Fibroblast of villous mesenchyme (primary cell): ENCODE results near the gene TLX3. TPM values are rescaled to one million over a fixed set of nuclear protein-coding genes. Genes with fewer than 3 reads are reported as not detected.

ENCODE experiments used
- DNase-seq: peaks from one replicate; pipeline ENCODE4 v3.0.0-alpha.2; 2010; ENCODE audit warnings: low read depth
- H3K4me3 ChIP-seq: 2 replicates; pipeline ENCODE4 v1.5.1; 2011; ENCODE audit warnings: low read depth, mild to moderate bottlenecking, low read length
- CTCF ChIP-seq: IDR thresholded peaks from 2 replicates; pipeline ENCODE4 v1.5.1; 2012; ENCODE audit warnings: low read depth, mild to moderate bottlenecking, low read length; ENCODE audit not compliant: insufficient read depth
- total RNA-seq: library from RNA; depleted of rRNA; stranded (reverse); fragments of >200 nt; gene quantifications from 2 replicates; pipeline ENCODE4 v1.2.3, GENCODE V29; 2012

TLX3 gene
- total RNA-seq, 1 donor, result not detected

DNA sequence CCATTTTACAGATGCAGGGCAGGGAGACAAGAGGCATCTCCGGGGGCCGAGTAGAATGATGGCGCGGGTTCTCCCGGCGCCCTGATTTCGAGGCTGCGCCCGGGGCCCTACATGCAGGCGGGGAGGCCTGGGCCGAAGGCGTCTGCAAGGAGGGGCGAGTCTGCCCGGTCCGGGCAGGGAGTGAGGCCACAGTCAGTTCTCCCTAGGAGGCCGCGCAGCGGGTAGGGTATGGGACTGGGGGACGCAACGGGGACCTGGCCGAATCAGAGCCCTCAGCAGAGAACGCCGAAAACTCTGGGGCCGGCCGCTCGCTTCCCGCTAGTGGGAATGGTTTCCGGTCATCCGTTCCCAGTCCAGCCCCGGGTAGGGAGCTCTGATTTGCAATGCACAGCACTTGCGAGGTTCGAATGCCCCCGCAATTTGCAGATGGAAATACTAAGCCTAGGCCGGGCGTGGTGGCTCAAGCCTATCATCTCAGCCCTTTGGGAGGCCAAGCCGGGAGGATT, 6.4 kb downstream of the TLX3 start:
- TF ChIP-seq CTCF, result no peak
- peak overlapping the region; percentile 3 for H3K4me3 ChIP-seq
- DNase-seq, result no peak

DNA sequence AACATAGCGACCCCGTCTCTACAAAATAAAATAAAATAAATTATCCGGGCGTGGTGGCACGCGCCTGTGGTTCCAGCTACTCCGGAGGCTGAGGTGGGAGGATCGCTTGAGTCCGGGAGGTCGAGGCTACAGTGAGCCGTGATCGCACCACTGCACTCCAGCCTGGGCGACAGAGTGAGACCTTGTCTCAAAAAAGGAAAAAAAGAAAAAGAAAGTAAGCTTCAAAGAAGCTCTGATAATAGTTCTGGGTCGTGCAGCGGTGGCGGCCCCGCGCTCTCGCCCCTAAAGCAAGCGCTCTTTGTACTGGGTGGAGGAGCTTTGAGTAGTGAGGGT, 6.8 kb downstream of the TLX3 start:
- no peak overlapping the region for H3K4me3 ChIP-seq
- DNase-seq, result no peak
- TF ChIP-seq CTCF, result no peak

DNA sequence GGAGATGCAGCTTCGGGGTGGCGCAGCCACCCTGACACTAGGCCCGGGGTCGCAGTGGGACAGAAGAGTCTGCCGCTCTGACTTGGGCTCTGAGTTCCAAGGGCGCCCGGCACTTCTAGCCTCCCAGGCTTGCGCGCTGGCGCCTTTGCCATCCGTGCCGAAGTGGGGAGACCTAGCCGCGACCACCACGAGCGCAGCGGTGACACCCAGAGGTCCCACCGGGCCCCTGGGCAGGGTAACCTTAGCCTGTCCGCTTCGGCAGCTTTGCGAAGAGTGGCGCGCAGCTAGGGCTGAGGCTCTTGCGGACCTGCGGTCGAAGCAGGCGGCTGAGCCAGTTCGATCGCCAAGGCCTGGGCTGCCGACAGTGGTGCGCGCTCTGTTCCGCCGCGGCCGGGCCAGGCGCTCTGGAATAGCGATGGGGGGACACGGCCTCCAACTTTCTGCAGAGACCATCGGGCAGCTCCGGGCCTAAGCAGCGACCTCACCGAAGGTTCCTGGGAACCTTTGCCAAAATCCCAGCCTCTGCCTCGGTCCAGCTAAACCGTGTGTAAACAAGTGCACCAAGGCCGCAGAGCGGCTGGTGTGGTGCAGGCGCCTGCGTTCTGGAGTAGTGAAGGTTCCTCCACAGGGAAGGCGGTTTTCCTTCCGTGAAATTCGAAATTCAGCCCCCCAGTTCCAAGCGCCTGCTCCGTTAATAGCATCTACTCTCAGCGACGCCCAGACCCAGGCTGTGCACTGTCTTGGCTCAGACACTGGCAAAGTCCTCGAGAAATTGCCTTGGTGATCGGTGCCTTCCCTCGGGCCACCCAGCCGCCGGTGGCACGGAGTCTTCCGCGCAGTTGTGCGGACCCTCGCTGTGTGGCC, 7.4 kb downstream of the TLX3 start:
- DNase-seq, result no peak
- no peak for TF ChIP-seq CTCF
- no peak overlapping the region for H3K4me3 ChIP-seq

DNA sequence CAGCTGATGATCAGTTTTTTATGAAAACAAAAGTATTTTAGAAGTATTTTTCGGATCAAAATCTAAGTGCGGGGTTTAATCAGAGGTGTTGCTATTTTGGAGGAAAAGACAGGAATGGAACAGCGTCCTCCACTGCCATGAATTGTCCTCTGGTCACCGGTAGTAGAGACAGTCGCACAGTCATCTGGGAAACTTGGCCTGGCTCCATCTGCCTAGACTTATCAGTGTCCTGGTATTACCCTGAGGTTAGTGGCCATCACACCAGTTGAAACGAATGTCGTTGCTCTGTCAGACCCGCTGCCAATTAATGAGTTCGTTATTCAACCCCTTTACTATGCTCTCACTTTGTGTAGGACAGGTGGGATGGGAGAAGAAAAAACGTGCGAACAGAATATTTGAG, 8.2 kb downstream of the TLX3 start:
- TF ChIP-seq CTCF, result no peak
- DNase-seq, result no peak
- H3K4me3 ChIP-seq, result no peak overlapping the region

DNA sequence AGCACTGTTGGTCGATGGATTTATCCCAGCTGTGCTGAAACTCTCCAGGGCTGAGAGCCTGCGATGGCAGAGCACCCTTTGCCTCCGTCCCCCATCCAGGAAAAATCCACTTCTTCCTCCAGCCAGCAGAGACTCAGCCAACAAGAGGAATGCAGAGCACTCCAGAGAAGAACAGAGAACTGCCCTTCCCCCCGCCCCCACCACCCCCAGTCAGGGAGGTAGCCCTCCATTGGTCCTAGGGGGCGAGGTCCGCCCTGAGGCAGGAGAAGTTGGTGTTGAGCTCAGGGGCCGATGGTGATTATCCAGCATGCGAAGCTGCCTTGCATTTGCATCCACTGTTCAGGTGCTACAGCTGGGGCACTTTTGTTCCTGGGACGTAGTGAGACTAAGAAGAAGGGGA, 9.0 kb downstream of the TLX3 start:
- DNase-seq, result no peak
- TF ChIP-seq CTCF, result no peak
- no peak overlapping the region for H3K4me3 ChIP-seq

DNA sequence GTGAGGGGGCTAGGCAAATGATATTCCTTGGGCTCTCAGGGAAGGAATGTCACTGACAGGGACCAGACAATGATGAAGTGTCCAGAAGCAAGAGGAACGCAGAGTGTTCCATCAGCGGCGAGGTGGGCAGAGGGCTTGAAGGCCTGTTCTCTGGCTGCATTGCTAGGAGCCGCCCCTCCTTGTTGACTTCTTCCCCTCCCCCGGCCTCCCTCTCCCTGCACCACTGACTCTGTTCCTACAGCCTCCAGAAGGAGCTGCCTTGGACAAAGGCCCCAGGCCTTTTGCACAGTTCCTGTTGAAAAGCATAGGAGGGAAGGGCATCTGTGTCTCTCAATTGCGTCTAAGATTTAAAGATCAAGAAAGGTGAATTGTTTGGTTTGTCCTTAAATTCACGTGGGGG, 12.4 kb downstream of the TLX3 start:
- no peak for DNase-seq
- TF ChIP-seq CTCF, result no peak
- no peak overlapping the region for H3K4me3 ChIP-seq

GRCh38 chr5:171322527-171322926, 13.5 kb downstream of the TLX3 start:
- TF ChIP-seq CTCF, result no peak
- no peak for DNase-seq
- H3K4me3 ChIP-seq, result no peak overlapping the region
